ENCODE data around the gene LGALS9B. TPM values are rescaled to one million over a fixed set of nuclear protein-coding genes. Genes with fewer than 3 reads are reported as not detected.
"Not testable (repeated sequence)": the region's sequence is repeated elsewhere in the genome, so short reads cannot be mapped to it uniquely, and the experiment has no call there.

Gene LGALS9B
- total and polyA plus RNA-seq, 2 of the 4 experiments (the other 2 are of a cell fraction) = not detected

DNA sequence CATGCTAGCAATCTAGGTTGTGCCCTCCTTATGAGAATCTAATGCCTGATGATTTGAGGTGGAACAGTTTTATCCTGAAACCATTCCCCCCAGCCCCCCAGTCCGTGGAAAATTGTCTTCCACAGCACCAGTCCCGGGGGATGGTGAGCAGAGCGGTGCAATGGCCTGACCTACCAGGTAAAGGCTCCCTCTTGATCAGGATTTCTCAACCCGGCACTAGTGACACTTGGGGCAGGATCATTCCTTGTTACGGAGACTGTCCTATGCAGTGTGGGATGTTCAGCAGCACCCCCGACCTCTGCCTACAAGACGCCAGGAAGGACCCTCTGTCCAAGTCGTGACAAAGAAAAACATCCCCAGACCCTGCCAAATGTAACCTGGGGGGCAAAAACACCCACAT, 34.0 kb downstream of the LGALS9B start:
- H3K36me3 ChIP-seq (ENCODE audit: control insufficient read depth, insufficient read depth, low read length); H4K8ac ChIP-seq (ENCODE audit: low read depth in 2 of 2, low read length in 2 of 2); ATAC-seq (ENCODE audit: low read depth); in situ Hi-C loops (cut with MboI; ENCODE audit: low sequenced_read_pairs); H3K79me1 ChIP-seq (ENCODE audit: low read depth in 1 of 2, low read length in 2 of 2); H3K4me3 ChIP-seq (ENCODE audit: insufficient read depth, low read depth, low read length); H2BK15ac ChIP-seq (ENCODE audit: low read depth, low read length); H3K18ac ChIP-seq (ENCODE audit: low read depth, low read length); H3K9me3 ChIP-seq (ENCODE audit: control insufficient read depth, insufficient read depth, low read length); H2BK5ac ChIP-seq (ENCODE audit: low read depth, low read length, poor library complexity, severe bottlenecking); H3K9ac ChIP-seq (ENCODE audit: low read depth, low read length); BruUV-seq (replicated peaks); DNase-seq; dilution Hi-C loops (cut with HindIII; ENCODE audit: low sequenced_read_pairs, unreplicated experiment); H2AK5ac ChIP-seq (ENCODE audit: low read depth, low read length); H3K27ac ChIP-seq (ENCODE audit: insufficient read depth, low read length); H4K91ac ChIP-seq (ENCODE audit: insufficient read depth, low read depth, low read length); H2BK120ac ChIP-seq (ENCODE audit: low read depth, low read length); H3K27me3 ChIP-seq (ENCODE audit: control insufficient read depth, insufficient read depth, low read length); H2BK20ac ChIP-seq (ENCODE audit: low read depth, low read length); intact Hi-C loops (cut with micrococcal nuclease); H3K14ac ChIP-seq (replicated peaks; ENCODE audit: low read depth, low read length); H4K20me1 ChIP-seq (ENCODE audit: insufficient read depth, low read length); H3K23ac ChIP-seq (ENCODE audit: low read depth, low read length); H3K9me1 ChIP-seq (ENCODE audit: insufficient read depth, low read length); H2AFZ ChIP-seq (replicated peaks; ENCODE audit: low read length, poor library complexity); POLR2A ChIA-PET (ENCODE audit: unreplicated experiment); H3K4me2 ChIP-seq (ENCODE audit: low read depth, low read length); H3K4me1 ChIP-seq (ENCODE audit: control insufficient read depth, insufficient read depth, low read length); H3K4ac ChIP-seq (ENCODE audit: low read depth, low read length); CTCF ChIA-PET; H2AK9ac ChIP-seq (replicated peaks; ENCODE audit: low read depth, low read length, poor library complexity); H4K5ac ChIP-seq (ENCODE audit: low read depth, low read length); H3K56ac ChIP-seq (ENCODE audit: extremely low read depth, insufficient read depth, low read length): not testable (repeated sequence)
- no CpG with 5 or more reads among the region's 8 CpGs for WGBS, 2 experiments (ENCODE audit: extremely low coverage in 2 of 2, insufficient read length in 1 of 2)

DNA sequence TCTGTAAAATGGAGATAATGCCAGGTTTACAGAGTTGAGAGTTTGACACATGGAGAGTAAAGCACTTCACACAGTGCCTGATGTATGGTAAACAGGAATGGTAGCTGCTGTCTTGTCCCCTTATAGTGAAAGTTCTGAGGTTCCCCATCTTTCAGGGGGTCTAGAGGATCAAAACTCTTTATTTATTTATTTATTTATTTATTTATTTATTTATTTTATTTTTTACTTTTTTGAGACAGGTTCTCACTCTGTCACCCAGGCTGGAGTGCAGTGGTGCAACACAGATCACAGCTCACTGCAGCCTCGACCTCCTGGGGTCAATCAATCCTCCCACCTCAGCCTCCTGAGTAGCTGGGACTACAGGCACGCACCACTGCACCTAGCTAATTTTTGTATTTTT, 40.1 kb downstream of the LGALS9B start:
- H2AK5ac ChIP-seq (ENCODE audit: low read depth, low read length); DNase-seq; H3K27ac ChIP-seq (ENCODE audit: insufficient read depth, low read length); dilution Hi-C loops (cut with HindIII; ENCODE audit: low sequenced_read_pairs, unreplicated experiment); H4K91ac ChIP-seq (ENCODE audit: insufficient read depth, low read depth, low read length); H3K4me1 ChIP-seq (ENCODE audit: control insufficient read depth, insufficient read depth, low read length); H3K4me3 ChIP-seq (ENCODE audit: insufficient read depth, low read depth, low read length); H3K79me1 ChIP-seq (ENCODE audit: low read depth in 1 of 2, low read length in 2 of 2); H2BK5ac ChIP-seq (ENCODE audit: low read depth, low read length, poor library complexity, severe bottlenecking); H2AK9ac ChIP-seq (replicated peaks; ENCODE audit: low read depth, low read length, poor library complexity); H3K14ac ChIP-seq (replicated peaks; ENCODE audit: low read depth, low read length); H3K9ac ChIP-seq (ENCODE audit: low read depth, low read length); H2AFZ ChIP-seq (replicated peaks; ENCODE audit: low read length, poor library complexity); H2BK15ac ChIP-seq (ENCODE audit: low read depth, low read length); H3K4me2 ChIP-seq (ENCODE audit: low read depth, low read length); H3K4ac ChIP-seq (ENCODE audit: low read depth, low read length); CTCF ChIA-PET; H2BK20ac ChIP-seq (ENCODE audit: low read depth, low read length); H4K5ac ChIP-seq (ENCODE audit: low read depth, low read length); H4K20me1 ChIP-seq (ENCODE audit: insufficient read depth, low read length); in situ Hi-C loops (cut with MboI; ENCODE audit: low sequenced_read_pairs); H4K8ac ChIP-seq (ENCODE audit: low read depth in 2 of 2, low read length in 2 of 2); ATAC-seq (ENCODE audit: low read depth); POLR2A ChIA-PET (ENCODE audit: unreplicated experiment); intact Hi-C loops (cut with micrococcal nuclease); H3K18ac ChIP-seq (ENCODE audit: low read depth, low read length); H3K9me3 ChIP-seq (ENCODE audit: control insufficient read depth, insufficient read depth, low read length); H3K23ac ChIP-seq (ENCODE audit: low read depth, low read length); H3K27me3 ChIP-seq (ENCODE audit: control insufficient read depth, insufficient read depth, low read length); H3K36me3 ChIP-seq (ENCODE audit: control insufficient read depth, insufficient read depth, low read length); BruUV-seq (replicated peaks); H3K56ac ChIP-seq (ENCODE audit: extremely low read depth, insufficient read depth, low read length); H2BK120ac ChIP-seq (ENCODE audit: low read depth, low read length); H3K9me1 ChIP-seq (ENCODE audit: insufficient read depth, low read length): not testable (repeated sequence)
- whole genome bisulfite sequencing, 2 experiments (ENCODE audit: extremely low coverage in 2 of 2, insufficient read length in 1 of 2) = no CpG with 5 or more reads among the region's 2 CpGs

Data from IMR-90 (cell line).